AG04449 (cell line): ENCODE measurements around the gene ZNF597.

ENCODE experiments used
- CTCF ChIA-PET: fragments of 350-600 bp; formaldehyde crosslinking; extraction: SDS; loops from one replicate; lab custom pipeline; 2021; ENCODE audit warnings: antibody characterized with exemption; lab: Yijun Ruan, JAX
- POLR2A ChIA-PET: fragments of 400-600, 350-600 bp; formaldehyde crosslinking; extraction: SDS; loops from one replicate; lab custom pipeline; 2020; ENCODE audit warnings: antibody characterized with exemption, inconsistent platforms; lab: Yijun Ruan, JAX
- DNase-seq: peaks from one replicate; pipeline ENCODE4 v3.0.0-alpha.2; 2010; ENCODE audit warnings: low read depth, low spot score
- H3K4me3 ChIP-seq: 2 replicates; pipeline ENCODE4 v1.5.1; 2011; ENCODE audit warnings: low read depth, mild to moderate bottlenecking, control low read depth, low read length
- TF ChIP-seq, protein P1 (sequence below): IDR thresholded peaks from one replicate; pipeline ENCODE4 v1.5.1; 2011; ENCODE audit warnings: mild to moderate bottlenecking, moderate library complexity, low read length, control low read depth, inconsistent platforms; ENCODE audit not compliant: insufficient read depth; ENCODE audit errors: missing control alignments

The ZNF597 gene

DNA sequence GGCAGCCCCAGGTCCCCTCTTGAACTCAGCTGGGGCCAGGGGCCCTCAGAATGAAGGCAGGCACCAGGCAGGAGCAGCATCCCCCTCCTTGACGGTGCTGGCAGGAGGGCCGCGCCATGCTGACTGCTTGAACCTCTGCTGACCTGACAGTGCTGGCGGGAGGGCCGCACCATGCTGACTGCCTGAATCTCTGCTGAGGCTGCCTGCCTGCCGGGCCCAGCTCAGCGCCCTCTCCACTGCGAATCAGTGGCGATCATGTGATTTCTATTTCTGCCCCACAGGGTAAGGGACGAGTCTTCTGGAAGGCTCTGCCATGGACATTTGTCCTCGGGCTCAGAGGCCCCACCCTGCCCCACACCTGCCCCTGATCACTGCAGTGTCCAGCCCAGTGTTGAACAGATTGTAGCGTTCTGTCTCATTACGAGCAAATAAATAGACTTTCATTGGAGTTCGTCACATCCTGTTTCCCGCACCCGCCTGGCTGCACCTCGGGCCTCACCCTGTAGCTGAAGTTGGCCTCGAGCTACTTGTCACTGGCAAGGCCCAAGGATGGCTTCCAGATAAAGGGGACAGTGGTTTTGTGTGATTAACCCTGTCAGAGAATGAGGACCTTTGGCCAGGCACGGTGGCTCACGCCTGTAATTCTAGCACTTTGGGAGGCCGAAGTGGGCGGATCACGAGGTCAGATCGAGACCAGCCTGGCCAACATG is 43.4 kb upstream of the ZNF597 start:
- H3K4me3 ChIP-seq, result no peak overlapping the region
- CTCF ChIA-PET, result interaction anchor here (3.0 kb wide), 1 partner anchor 14 kb away, joined by 10 read pairs; the partner anchor contains the start of gene CLUAP1
- TF ChIP-seq, protein P1, sequence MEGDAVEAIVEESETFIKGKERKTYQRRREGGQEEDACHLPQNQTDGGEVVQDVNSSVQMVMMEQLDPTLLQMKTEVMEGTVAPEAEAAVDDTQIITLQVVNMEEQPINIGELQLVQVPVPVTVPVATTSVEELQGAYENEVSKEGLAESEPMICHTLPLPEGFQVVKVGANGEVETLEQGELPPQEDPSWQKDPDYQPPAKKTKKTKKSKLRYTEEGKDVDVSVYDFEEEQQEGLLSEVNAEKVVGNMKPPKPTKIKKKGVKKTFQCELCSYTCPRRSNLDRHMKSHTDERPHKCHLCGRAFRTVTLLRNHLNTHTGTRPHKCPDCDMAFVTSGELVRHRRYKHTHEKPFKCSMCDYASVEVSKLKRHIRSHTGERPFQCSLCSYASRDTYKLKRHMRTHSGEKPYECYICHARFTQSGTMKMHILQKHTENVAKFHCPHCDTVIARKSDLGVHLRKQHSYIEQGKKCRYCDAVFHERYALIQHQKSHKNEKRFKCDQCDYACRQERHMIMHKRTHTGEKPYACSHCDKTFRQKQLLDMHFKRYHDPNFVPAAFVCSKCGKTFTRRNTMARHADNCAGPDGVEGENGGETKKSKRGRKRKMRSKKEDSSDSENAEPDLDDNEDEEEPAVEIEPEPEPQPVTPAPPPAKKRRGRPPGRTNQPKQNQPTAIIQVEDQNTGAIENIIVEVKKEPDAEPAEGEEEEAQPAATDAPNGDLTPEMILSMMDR, result no peak
- no peak for DNase-seq
- POLR2A ChIA-PET, result no interaction called here

DNA sequence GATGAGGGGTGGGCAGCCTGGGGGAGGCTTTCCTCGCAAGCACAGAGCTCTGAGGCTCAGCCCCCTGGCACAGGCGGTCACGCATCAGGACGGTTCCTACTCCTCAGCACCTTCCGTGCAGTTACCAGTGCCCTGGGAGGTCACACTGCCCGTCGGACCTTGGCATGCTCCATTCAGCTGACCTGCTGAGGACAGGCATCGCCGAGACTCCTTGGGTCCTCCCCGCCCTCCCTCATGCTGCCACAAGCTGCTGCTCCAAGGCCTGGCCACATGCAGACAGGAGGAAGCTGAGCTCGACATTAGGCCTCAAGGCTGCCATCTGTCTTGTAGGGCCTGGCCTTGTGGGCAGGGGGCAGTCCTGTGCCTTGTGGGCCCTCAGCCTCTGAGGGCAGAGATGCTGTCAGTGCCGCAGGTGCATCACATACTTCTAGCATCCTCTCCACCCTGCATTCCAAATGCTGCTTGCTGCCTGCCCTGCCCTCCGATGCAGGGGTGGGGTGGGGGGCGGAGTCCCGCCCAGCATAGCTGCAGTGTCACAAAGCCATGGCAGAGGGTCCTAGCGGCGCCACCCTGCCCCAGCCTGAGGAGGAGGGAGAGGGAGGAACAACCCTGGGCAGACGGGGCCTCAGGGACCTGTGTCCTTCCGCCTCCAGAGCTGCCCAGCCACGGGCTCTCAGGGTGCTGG is 42.7 kb upstream of the ZNF597 start:
- TF ChIP-seq, protein P1, result no peak
- CTCF ChIA-PET, result interaction anchor here (3.0 kb wide), 1 partner anchor 14 kb away, joined by 10 read pairs; the partner anchor contains the start of gene CLUAP1
- POLR2A ChIA-PET, result no interaction called here
- DNase-seq, result no peak
- H3K4me3 ChIP-seq, result no peak overlapping the region

DNA sequence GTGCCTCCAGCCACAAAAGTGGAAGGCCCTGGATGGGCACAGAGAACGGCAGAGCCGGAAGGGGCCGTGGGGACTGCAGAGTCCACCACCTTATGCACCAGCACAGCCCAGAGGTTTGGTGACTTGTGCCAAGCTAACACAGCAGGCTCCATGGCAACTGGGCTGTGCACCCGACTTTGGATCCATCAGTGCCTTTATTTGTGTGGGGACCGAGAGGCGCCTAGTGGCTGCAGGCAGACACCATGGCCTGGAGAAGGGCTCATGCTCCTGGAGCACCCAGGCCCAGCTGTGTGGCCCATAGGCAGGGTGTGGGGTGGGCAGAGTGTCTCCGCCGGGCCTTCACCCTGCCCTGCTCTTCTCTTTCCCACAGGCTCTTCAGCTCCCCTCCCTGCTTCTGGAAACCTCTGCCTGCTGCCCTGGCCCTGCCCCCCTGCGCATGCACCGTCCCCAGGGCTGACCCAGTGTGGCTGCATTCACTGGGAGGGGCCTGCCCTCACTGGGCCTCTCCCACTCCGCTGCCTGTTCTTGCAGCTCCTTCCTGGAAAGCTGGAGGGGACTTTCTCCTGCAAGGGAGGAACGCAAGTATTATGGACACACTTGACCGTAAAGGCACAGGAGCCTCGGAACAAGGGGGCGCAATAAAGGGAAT is 41.9 kb upstream of the ZNF597 start:
- CTCF ChIA-PET, result interaction anchor here (1.0 kb wide), 1 partner anchor 21 kb away, joined by 3 read pairs; no protein-coding TSS in a partner anchor

DNA sequence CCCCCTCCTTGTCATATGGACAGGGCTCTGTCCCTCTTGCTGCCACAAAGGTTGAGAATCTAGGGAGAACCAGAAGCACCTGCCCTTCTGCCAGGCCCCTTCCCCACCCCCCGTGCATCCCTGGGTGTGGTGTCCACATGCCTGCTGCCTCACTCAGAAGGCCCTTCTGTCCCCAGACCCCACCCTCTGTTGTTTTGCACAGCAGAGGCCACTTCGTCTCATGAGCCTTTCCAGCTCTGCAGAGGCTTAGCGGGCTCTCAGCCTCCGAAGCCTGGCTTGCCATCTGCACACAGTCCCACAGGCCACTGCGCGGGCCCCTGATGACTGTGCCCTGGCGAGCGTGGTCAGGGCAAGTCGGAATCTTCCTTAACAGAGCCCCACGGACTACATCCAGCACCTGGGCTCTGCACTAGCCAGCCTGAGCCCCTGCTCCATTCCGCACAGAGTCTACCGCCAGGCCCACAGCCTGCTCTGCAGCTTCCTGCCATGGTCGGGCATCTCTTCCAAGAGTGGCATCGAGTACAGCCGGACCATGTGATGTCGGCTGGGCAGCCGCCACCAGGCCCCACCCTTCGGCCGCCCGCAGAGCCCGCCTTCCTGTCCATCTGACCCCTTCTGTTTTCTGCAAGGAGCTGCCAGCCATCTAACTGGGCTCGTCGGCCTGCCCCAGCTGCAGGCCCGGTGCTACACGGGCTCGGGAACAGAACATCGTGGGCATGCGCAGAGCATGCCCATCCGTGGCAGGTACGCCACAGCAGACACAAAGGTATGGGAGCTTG is 41.2 kb upstream of the ZNF597 start:
- POLR2A ChIA-PET, result no interaction called here
- CTCF ChIA-PET, result interaction anchor here (1.0 to 1.4 kb wide), 2 partner anchors 10 to 20 kb away, joined by 3 read pairs; no protein-coding TSS in a partner anchor
- DNase-seq, result no peak
- TF ChIP-seq, protein P1, result no peak
- H3K4me3 ChIP-seq, result no peak overlapping the region

More for the DNA sequence above, 41.9 kb upstream of the ZNF597 start:
- H3K4me3 ChIP-seq, result no peak overlapping the region
- POLR2A ChIA-PET, result no interaction called here
- no peak for DNase-seq
- TF ChIP-seq, protein P1, result no peak

DNA sequence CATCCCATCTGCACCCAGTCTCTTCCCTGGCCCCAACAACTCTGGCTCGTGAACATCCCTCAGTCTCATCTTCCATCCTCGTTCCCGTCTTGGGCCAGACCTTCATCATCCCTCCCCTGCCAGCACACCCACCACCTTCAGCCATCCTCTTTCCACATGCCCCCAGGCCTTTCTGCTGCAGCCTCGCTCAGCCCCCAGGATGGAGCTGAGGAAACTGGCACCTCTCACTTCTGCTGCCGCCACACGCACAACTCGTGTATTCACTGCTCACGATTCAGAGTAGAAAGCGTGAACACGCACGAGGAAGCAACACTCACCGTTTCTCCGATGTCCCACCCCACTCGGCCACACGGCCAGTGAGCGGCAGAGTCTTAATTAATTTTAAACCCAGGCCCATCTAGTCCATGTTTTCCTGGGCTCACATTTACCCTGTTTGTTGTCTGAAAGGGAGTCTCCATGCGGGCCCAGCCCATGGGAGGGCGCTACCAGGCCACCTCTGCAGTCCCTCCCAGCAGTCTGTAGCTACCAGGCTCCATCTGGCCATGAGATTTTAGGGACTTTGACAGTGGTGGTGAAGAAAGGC is 39.4 kb upstream of the ZNF597 start:
- ChIA-PET POLR2A (no interaction called here), CTCF (interaction anchor here (1.4 kb wide), 1 partner anchor 12 kb away, joined by 3 read pairs; no protein-coding TSS in a partner anchor)
- H3K4me3 ChIP-seq, result no peak overlapping the region
- DNase-seq, result no peak
- TF ChIP-seq, protein P1, result no peak
